HCT116 (cell line): ENCODE results near the gene TBC1D14. TPM values are rescaled to one million over a fixed set of nuclear protein-coding genes. Genes with fewer than 3 reads are reported as not detected.
A peak's percentile ranks its signal among the peaks of the same experiment; 100 is the strongest.

Experiments used
- ATAC-seq: fragments of 200-7000 bp; cut with Tn5 transposase; 2 replicates; pipeline ENCODE4 v1.9.1; 2020; ENCODE audit warnings: mild to moderate bottlenecking, moderate library complexity
- BruUV-seq: library from RNA; stranded (reverse); fragments of 400-500 nt; replicated peaks from 2 replicates; lab custom pipeline; 2021; lab: Mats Ljungman, UMichigan
- CTCF ChIA-PET: fragments of 300-600 bp; sonication (Branson Sonifier 250); formaldehyde crosslinking; loops from one replicate; lab custom pipeline; 2021; ENCODE audit warnings: antibody characterized with exemption; lab: Charles Lee
- POLR2A ChIA-PET: fragments of 300-600, 350-600 bp; sonication (Branson Sonifier 250); formaldehyde crosslinking; loops from one replicate; lab custom pipeline; 2021; ENCODE audit warnings: antibody characterized with exemption; lab: Charles Lee
- RAD21 ChIA-PET, 2 experiments: fragments of 300-600 bp; sonication (Branson Sonifier 250); formaldehyde crosslinking; loops; one replicate each; lab custom pipeline; 2023; ENCODE audit warnings: low total read pairs in 2 of 2; ENCODE audit not compliant: uncharacterized antibody in 2 of 2, unreplicated experiment in 2 of 2, low non-redundant PET in 1 of 2; lab: Charles Lee
- DNase-seq: peaks from one replicate; pipeline ENCODE4 v3.0.0-alpha.2; 2010; ENCODE audit warnings: low read depth, low spot score
- H2AFZ ChIP-seq: fragments of 200-600 bp; shearing (Covaris generic), sonication (generic); 2 replicates; pipeline ENCODE4 v1.6.1; 2017; ENCODE audit warnings: low read depth, mixed run types, mixed read lengths, antibody characterized with exemption, low read length; ENCODE audit not compliant: poor library complexity, severe bottlenecking
- H3K27ac ChIP-seq: 2 replicates; pipeline ENCODE4 v1.5.1; 2012; ENCODE audit warnings: low read depth, low read length
- H3K27me3 ChIP-seq: fragments of 200-600 bp; sonication (generic); 2 replicates; pipeline ENCODE4 v1.6.1; 2016; ENCODE audit warnings: mixed run types, low read length, mixed read lengths; ENCODE audit not compliant: insufficient read depth
- H3K36me3 ChIP-seq, 2 experiments: fragments of 200-500 bp in 1 of 2; fragments of 200-600 bp in 1 of 2; sonication (Bioruptor generic) in 1 of 2; sonication (generic) in 1 of 2; 2 replicates each; pipeline versions ENCODE4 v1.5.1 to v1.6.1; 2014 to 2016; ENCODE audit warnings: low read length in 2 of 2, inconsistent platforms in 1 of 2, mixed read lengths in 1 of 2, mixed run types in 1 of 2; ENCODE audit not compliant: insufficient read depth in 2 of 2, control insufficient read depth in 1 of 2
- H3K4me1 ChIP-seq, 2 experiments: fragments of 200-600 bp in 1 of 2; sonication (generic) in 1 of 2; 2 replicates each; pipeline versions ENCODE4 v1.5.1 to v1.6.1; 2012 to 2017; ENCODE audit warnings: low read length in 2 of 2, inconsistent platforms in 1 of 2, mild to moderate bottlenecking in 1 of 2, mixed read lengths in 1 of 2, mixed run types in 1 of 2, moderate library complexity in 1 of 2; ENCODE audit not compliant: insufficient read depth in 2 of 2, control insufficient read depth in 1 of 2
- H3K4me2 ChIP-seq: fragments of 200-600 bp; sonication (generic); 2 replicates; pipeline ENCODE4 v1.6.1; 2017; ENCODE audit warnings: mixed run types, low read length, mixed read lengths
- H3K4me3 ChIP-seq, 2 experiments: fragments of 200-600 bp in 1 of 2; sonication (generic) in 1 of 2; replicated peaks in 1 of 2; 2 replicates each; pipeline ENCODE4 v1.5.1; 2011 to 2016; ENCODE audit warnings: low read length in 2 of 2, control low read depth in 1 of 2, low read depth in 1 of 2, mild to moderate bottlenecking in 1 of 2, mixed read lengths in 1 of 2, mixed run types in 1 of 2
- H3K79me2 ChIP-seq: fragments of 200-600 bp; sonication (generic); 2 replicates; pipeline ENCODE4 v1.6.1; 2017; ENCODE audit warnings: mild to moderate bottlenecking, mixed run types, low read length, moderate library complexity, mixed read lengths; ENCODE audit not compliant: insufficient read depth
- H3K9ac ChIP-seq: fragments of 200-600 bp; sonication (generic); 2 replicates; pipeline ENCODE4 v1.6.1; 2016; ENCODE audit warnings: low read length, mixed read lengths
- H3K9me2 ChIP-seq: fragments of 200-600 bp; sonication (generic), shearing (Covaris generic); 2 replicates; pipeline ENCODE4 v1.6.1; 2017; ENCODE audit warnings: mixed run types, mild to moderate bottlenecking, moderate library complexity; ENCODE audit not compliant: insufficient read depth
- H3K9me3 ChIP-seq, 2 experiments: fragments of 200-500 bp in 1 of 2; fragments of 200-600 bp in 1 of 2; sonication (Bioruptor generic) in 1 of 2; sonication (generic) in 1 of 2; 2 replicates each; pipeline ENCODE4 v1.6.1; 2014 to 2017; ENCODE audit warnings: low read length in 2 of 2, mixed read lengths in 2 of 2, inconsistent platforms in 1 of 2, low read depth in 1 of 2, mild to moderate bottlenecking in 1 of 2, mixed run types in 1 of 2, moderate library complexity in 1 of 2; ENCODE audit not compliant: control insufficient read depth in 1 of 2, insufficient read depth in 1 of 2
- H4K20me1 ChIP-seq: fragments of 200-600 bp; sonication (generic), shearing (Covaris generic); 2 replicates; pipeline ENCODE4 v1.6.1; 2017; ENCODE audit warnings: mixed run types, mild to moderate bottlenecking, moderate library complexity; ENCODE audit not compliant: insufficient read depth
- CTCF ChIP-seq, 3 experiments: fragments of 200-600 bp in 1 of 3; sonication (generic) in 1 of 3; IDR thresholded peaks in 2 of 3; conservative IDR thresholded peaks in 1 of 3; 2 replicates each; pipeline ENCODE4 v1.5.1; 2012 to 2017; ENCODE audit warnings: low read depth in 2 of 3, low read length in 2 of 3, antibody characterized with exemption in 1 of 3, borderline replicate concordance in 1 of 3, control low read depth in 1 of 3, mild to moderate bottlenecking in 1 of 3, mixed read lengths in 1 of 3, mixed run types in 1 of 3, moderate library complexity in 1 of 3; ENCODE audit not compliant: insufficient read depth in 1 of 3
- EZH2phosphoT487 ChIP-seq: fragments of 200-600 bp; IDR thresholded peaks from 2 replicates; pipeline ENCODE4 v1.6.1; 2018; ENCODE audit warnings: antibody characterized with exemption, borderline replicate concordance
- FOSL1 ChIP-seq: IDR thresholded peaks from 2 replicates; pipeline ENCODE4 v1.6.1; 2012; ENCODE audit warnings: low read depth
- JUND ChIP-seq: IDR thresholded peaks from 2 replicates; pipeline ENCODE4 v1.6.1; 2012
- MAX ChIP-seq: IDR thresholded peaks from 2 replicates; pipeline ENCODE4 v1.6.1; 2012
- POLR2A ChIP-seq: IDR thresholded peaks from 2 replicates; pipeline ENCODE4 v1.7.0; 2011; ENCODE audit warnings: borderline replicate concordance; ENCODE audit not compliant: insufficient read depth, insufficient read length; ENCODE audit errors: extremely low read depth
- POLR2AphosphoS5 ChIP-seq: IDR thresholded peaks from 2 replicates; pipeline ENCODE4 v1.6.1; 2011; ENCODE audit warnings: mild to moderate bottlenecking, low read depth, low read length, moderate library complexity
- RAD21 ChIP-seq: IDR thresholded peaks from 2 replicates; pipeline ENCODE4 v1.6.1; 2012; ENCODE audit warnings: low read depth, mild to moderate bottlenecking
- SRF ChIP-seq: IDR thresholded peaks from 2 replicates; pipeline ENCODE4 v1.6.1; 2012; ENCODE audit warnings: low read depth
- TCF7L2 ChIP-seq: IDR thresholded peaks from 2 replicates; pipeline ENCODE4 v1.7.0; 2011; ENCODE audit warnings: borderline replicate concordance, inconsistent platforms; ENCODE audit not compliant: insufficient read depth, insufficient read length; ENCODE audit errors: extremely low read depth
- ZFX ChIP-seq: fragments of 450-650 bp; IDR thresholded peaks from 2 replicates; pipeline ENCODE4 v1.6.1; 2017
- intact Hi-C: fragments of 100-400 bp; cut with micrococcal nuclease; formaldehyde crosslinking; loops from 2 replicates; pipeline ENCODE4 v1.10.0; 2022
- total RNA-seq: library from RNA; stranded (reverse); gene quantifications from one replicate; pipeline ENCODE4 v1.2.1, GENCODE V29; 2021; ENCODE audit not compliant: unreplicated experiment

Gene TBC1D14
- total RNA-seq, 1 experiment from 2014 or later: 62.9 TPM

- H3K4me2 ChIP-seq: peak within 1 kb of the TSS; percentile 96
These were observed 133.9 kb downstream of the TBC1D14 start, which contains the start of gene TADA2B for GRCh38 chr4:7043284-7044136. Gene TADA2B, plus strand, starts transcription at chr4:7043372. Its CDS starts 208 bp downstream, at chr4:7043580.

GRCh38 chr4:7044137-7044930 is 134.7 kb downstream of the TBC1D14 start:
- peak overlapping the region; percentile 95 for H3K4me2 ChIP-seq
- CTCF ChIA-PET: no interaction called here
- RAD21 ChIA-PET: no interaction called here
- H3K9me2 ChIP-seq: no peaks in the 10 kb centered on the region
- POLR2A ChIA-PET: interaction anchor here (2.2 kb wide), 1 partner anchor 135 kb away, joined by 5 read pairs; the partner anchor contains the start of gene TBC1D14
- no peaks in the 10 kb centered on the region for H4K20me1 ChIP-seq
- BruUV-seq: no TSS peak
- H3K4me3 ChIP-seq: peak overlapping the region; percentile 69 to 94
- ATAC-seq: no peak
- H3K79me2 ChIP-seq: peaks cover 48% of the 10 kb centered on the region
- no peak for TF ChIP-seq ZFX
- TF ChIP-seq FOSL1: no peak
- no peak for TF ChIP-seq POLR2AphosphoS5
- no peak for TF ChIP-seq TCF7L2
- TF ChIP-seq POLR2A: no peak
- no peak for TF ChIP-seq SRF
- no peak for TF ChIP-seq RAD21
- TF ChIP-seq MAX: no peak
- TF ChIP-seq EZH2phosphoT487: no peak
- no peak for TF ChIP-seq JUND
- no peak for TF ChIP-seq CTCF (IDR thresholded peaks at IDR 0.05 in 2 of 3, conservative IDR thresholded peaks at IDR 0.05 in 1 of 3; ENCODE audit: borderline replicate concordance in 1 of 3, insufficient read depth in 1 of 3, low read depth in 2 of 3, low read length in 2 of 3)
- TF ChIP-seq, all 23 proteins: peak for 0
- Histone ChIP-seq H3K9me3 (no peaks in the 10 kb centered on the region), H2AFZ (no peak overlapping the region), H3K27me3 (no peaks in the 10 kb centered on the region), H3K9ac (peak overlapping the region; percentile 92), H3K27ac (peak overlapping the region; percentile 84), H3K4me1 (peaks cover 12 to 22% of the 10 kb centered on the region in 2 experiments; a peak in 2 of 4 replicates), H3K36me3 (no peaks in the 10 kb centered on the region)
- intact Hi-C loops: no loop called here
- DNase-seq: no peak

More at GRCh38 chr4:7043284-7044136, 133.9 kb downstream of the TBC1D14 start, which contains the start of gene TADA2B:
- Histone ChIP-seq H3K9ac (peak within 1 kb of the TSS; percentile 92), H3K9me2 (no peaks in the 10 kb centered on the region), H3K4me3 (peak within 1 kb of the TSS; percentile 69 to 94), H3K27ac (peak within 1 kb of the TSS; percentile 84), H3K79me2 (peaks cover 48% of the 10 kb centered on the region), H3K4me1 (peaks cover 12 to 22% of the 10 kb centered on the region in 2 experiments; a peak in 2 of 4 replicates), H3K36me3 (no peaks in the 10 kb centered on the region), H2AFZ (no peak within 1 kb of the TSS), H3K27me3 (no peaks in the 10 kb centered on the region), H4K20me1 (no peaks in the 10 kb centered on the region), H3K9me3 (no peaks in the 10 kb centered on the region)
- TF ChIP-seq ZFX (peak; percentile 81), EZH2phosphoT487 (no peak)
- ATAC-seq (peak; percentile 39), DNase-seq (no peak)
- intact Hi-C loops: no loop called here
- ChIA-PET RAD21 (interaction anchor here in 1 of 2 experiments (0.6 kb wide), 1 partner anchor 134 kb away, joined by 4 read pairs; the partner anchor contains the start of gene TBC1D14), CTCF (interaction anchor here (0.7 to 1.8 kb wide), 10 partner anchors 8 to 902 kb away, joined by 3 to 12 read pairs (median 4); no protein-coding TSS in a partner anchor), POLR2A (interaction anchor here (1.0 to 2.2 kb wide), 3 partner anchors 24 to 134 kb away, joined by 3 to 5 read pairs (median 4); partner anchors contain the start of genes GRPEL1 and TBC1D14)
- BruUV-seq: no TSS peak
